ENCODE data around the gene NEAT1. TPM values are rescaled to one million over a fixed set of nuclear protein-coding genes. Genes with fewer than 3 reads are reported as not detected.

NEAT1 gene
- total RNA-seq, 1 experiment from 2014 or later = 12.9 TPM

GRCh38 chr11:65433657-65434056 lies 11.1 kb downstream of the NEAT1 start:
- no peak for DNase-seq (ENCODE audit: low read depth)

GRCh38 chr11:65434057-65434666 lies 11.6 kb downstream of the NEAT1 start:
- no peak for DNase-seq (ENCODE audit: low read depth)

GRCh38 chr11:65434667-65435410 lies 12.2 kb downstream of the NEAT1 start:
- DNase-seq (ENCODE audit: low read depth) = no peak

GRCh38 chr11:65435411-65435931 lies 12.9 kb downstream of the NEAT1 start:
- DNase-seq (ENCODE audit: low read depth) = no peak

- DNase-seq (ENCODE audit: low read depth) = no peak
These were observed 13.4 kb downstream of the NEAT1 start for GRCh38 chr11:65435981-65436411.

- DNase-seq (ENCODE audit: low read depth) = no peak
These were observed 13.9 kb downstream of the NEAT1 start for GRCh38 chr11:65436412-65437032.

- no peak for DNase-seq (ENCODE audit: low read depth)
These were observed 15.0 kb downstream of the NEAT1 start for GRCh38 chr11:65437436-65438227.

GRCh38 chr11:65438257-65439151 lies 15.9 kb downstream of the NEAT1 start:
- no peak for DNase-seq (ENCODE audit: low read depth)

- no peak for DNase-seq (ENCODE audit: low read depth)
These were observed 17.0 kb downstream of the NEAT1 start for GRCh38 chr11:65439331-65440181.

GRCh38 chr11:65440831-65441499 lies 18.4 kb downstream of the NEAT1 start:
- DNase-seq (ENCODE audit: low read depth) = no peak

GRCh38 chr11:65442842-65443331 lies 20.3 kb downstream of the NEAT1 start:
- no peak for DNase-seq (ENCODE audit: low read depth)

- DNase-seq (ENCODE audit: low read depth) = no peak
These were observed 21.9 kb downstream of the NEAT1 start for GRCh38 chr11:65444314-65445051.

- DNase-seq (ENCODE audit: low read depth) = no peak
These were observed 22.6 kb downstream of the NEAT1 start for GRCh38 chr11:65445101-65445603.

- peak; percentile 45 for DNase-seq (ENCODE audit: low read depth)
These were observed 23.2 kb downstream of the NEAT1 start for GRCh38 chr11:65445604-65446445.

GRCh38 chr11:65446446-65447277 lies 24.1 kb downstream of the NEAT1 start:
- no peak for DNase-seq (ENCODE audit: low read depth)

- DNase-seq (ENCODE audit: low read depth) = no peak
These were observed 25.4 kb downstream of the NEAT1 start for GRCh38 chr11:65448074-65448417.
